ENCODE measurements around the gene DOK7. TPM values are rescaled to one million over a fixed set of nuclear protein-coding genes. Genes with fewer than 3 reads are reported as not detected.

The DOK7 gene
- total and polyA plus RNA-seq, 2 experiments from 2014 or later = 0.23 to 1.8 TPM

DNA sequence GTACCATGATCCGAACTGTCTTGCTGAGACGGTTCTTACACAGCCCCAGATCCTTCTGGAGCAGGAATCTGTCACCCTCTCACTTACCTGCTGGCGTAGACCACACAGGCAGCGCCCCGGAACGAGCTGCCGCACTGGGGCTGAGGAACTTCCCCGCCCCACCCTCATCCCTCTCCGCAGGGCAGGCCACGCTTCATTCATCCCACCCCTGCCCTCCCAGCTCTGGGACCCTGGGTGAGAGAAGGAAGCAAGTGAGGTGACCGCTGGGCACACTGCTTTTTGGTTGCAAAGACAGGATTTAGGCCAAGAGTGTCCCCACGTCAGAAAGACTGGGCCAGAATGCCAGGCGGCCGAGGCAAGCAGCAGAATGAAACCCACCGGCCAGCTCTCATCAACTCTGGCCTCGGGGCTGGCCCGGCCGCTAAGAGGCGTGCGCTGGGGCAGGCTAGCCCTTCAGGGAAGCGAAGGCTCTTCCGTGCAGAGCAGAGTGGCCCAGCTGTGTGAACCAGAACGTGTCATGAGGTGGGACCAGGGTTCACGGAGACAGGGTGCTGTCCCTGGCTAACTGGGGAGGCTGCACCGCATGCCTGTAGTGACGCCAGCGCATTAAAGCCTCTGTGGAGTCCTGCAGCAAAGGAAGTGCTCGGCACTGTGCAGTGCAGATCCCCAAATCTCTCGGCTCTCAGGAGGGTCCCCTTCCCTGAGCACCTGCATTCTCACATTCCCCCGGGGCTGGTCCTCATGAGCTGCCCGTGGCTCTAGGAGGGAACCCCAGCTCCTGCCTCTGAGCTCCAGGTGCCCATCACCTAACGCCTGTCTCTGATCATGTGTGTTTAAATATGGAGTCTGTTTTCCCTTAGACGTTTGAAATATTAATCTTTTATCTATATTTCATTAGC is 62.7 kb downstream of the DOK7 start:
- Histone ChIP-seq H3K27ac (no peak overlapping the region), H3K4me2 (no peak overlapping the region), H3K36me3 (replicated peaks; ENCODE audit: insufficient read depth, low read depth) (no peaks in the 10 kb centered on the region), H3K4me3 (no peak overlapping the region), H2AFZ (no peak overlapping the region), H3K4me1 (ENCODE audit: insufficient read depth) (peaks cover 5% of the 10 kb centered on the region), H3K9me2 (replicated peaks; ENCODE audit: insufficient read depth) (no peaks in the 10 kb centered on the region), H3K9me3 (ENCODE audit: low read depth) (no peaks in the 10 kb centered on the region), H4K20me1 (ENCODE audit: insufficient read depth, poor library complexity, severe bottlenecking) (peaks cover 46% of the 10 kb centered on the region), H3K27me3 (no peaks in the 10 kb centered on the region), H3K79me2 (peaks cover 49% of the 10 kb centered on the region)
- DNase-seq (ENCODE audit: low spot score) = no peak
- TF ChIP-seq EZH2phosphoT487 (IDR thresholded peaks at IDR 0.05; ENCODE audit: low read depth, severe bottlenecking, unreplicated experiment) (no peak), EZH2 (IDR thresholded peaks at IDR 0.05; ENCODE audit: borderline replicate concordance) (no peak)
- TF ChIP-seq, protein P1, sequence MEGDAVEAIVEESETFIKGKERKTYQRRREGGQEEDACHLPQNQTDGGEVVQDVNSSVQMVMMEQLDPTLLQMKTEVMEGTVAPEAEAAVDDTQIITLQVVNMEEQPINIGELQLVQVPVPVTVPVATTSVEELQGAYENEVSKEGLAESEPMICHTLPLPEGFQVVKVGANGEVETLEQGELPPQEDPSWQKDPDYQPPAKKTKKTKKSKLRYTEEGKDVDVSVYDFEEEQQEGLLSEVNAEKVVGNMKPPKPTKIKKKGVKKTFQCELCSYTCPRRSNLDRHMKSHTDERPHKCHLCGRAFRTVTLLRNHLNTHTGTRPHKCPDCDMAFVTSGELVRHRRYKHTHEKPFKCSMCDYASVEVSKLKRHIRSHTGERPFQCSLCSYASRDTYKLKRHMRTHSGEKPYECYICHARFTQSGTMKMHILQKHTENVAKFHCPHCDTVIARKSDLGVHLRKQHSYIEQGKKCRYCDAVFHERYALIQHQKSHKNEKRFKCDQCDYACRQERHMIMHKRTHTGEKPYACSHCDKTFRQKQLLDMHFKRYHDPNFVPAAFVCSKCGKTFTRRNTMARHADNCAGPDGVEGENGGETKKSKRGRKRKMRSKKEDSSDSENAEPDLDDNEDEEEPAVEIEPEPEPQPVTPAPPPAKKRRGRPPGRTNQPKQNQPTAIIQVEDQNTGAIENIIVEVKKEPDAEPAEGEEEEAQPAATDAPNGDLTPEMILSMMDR (IDR thresholded peaks at IDR 0.05; ENCODE audit: poor library complexity) = no peak
- 93% methylated on average over 31 of the region's 33 CpGs for WGBS (ENCODE audit: low lambda C conversion rate, missing lambda C conversion rate)

DNA sequence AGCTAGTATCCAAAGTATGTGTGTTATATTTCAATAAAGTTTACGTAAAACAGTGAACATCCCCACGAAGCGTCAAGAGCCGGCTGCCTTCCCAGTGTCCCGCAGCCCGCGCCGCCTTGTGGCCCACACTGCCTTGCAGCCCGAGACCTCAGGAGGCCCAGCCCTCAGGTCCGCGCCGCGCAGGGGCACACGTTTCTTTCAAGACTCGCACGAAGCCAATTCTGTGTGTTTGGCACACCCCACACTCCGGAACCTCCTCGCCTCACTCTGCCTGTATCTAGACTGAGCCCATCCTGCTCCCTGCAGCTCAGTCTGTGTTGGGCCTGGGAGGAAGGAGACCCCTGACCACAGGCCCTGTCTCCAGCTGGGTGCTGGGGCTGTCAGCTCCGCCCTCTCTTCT is 63.4 kb downstream of the DOK7 start:
- TF ChIP-seq EZH2phosphoT487 (IDR thresholded peaks at IDR 0.05; ENCODE audit: low read depth, severe bottlenecking, unreplicated experiment) = no peak
- no peak for TF ChIP-seq EZH2 (IDR thresholded peaks at IDR 0.05; ENCODE audit: borderline replicate concordance)
- TF ChIP-seq, protein P1 (IDR thresholded peaks at IDR 0.05; ENCODE audit: poor library complexity) = no peak
- peaks cover 53% of the 10 kb centered on the region for H4K20me1 ChIP-seq (ENCODE audit: insufficient read depth, poor library complexity, severe bottlenecking)
- no peak overlapping the region for H3K4me2 ChIP-seq
- H3K4me3 ChIP-seq = no peak overlapping the region
- H3K9me3 ChIP-seq (ENCODE audit: low read depth) = no peaks in the 10 kb centered on the region
- peaks cover 55% of the 10 kb centered on the region for H3K79me2 ChIP-seq
- H2AFZ ChIP-seq = no peak overlapping the region
- H3K27ac ChIP-seq = no peak overlapping the region
- 93% methylated on average over 19 of the region's 19 CpGs for WGBS (ENCODE audit: low lambda C conversion rate, missing lambda C conversion rate)
- H3K36me3 ChIP-seq (replicated peaks; ENCODE audit: insufficient read depth, low read depth) = no peaks in the 10 kb centered on the region
- no peak for DNase-seq (ENCODE audit: low spot score)
- H3K9me2 ChIP-seq (replicated peaks; ENCODE audit: insufficient read depth) = no peaks in the 10 kb centered on the region
- peaks cover 9% of the 10 kb centered on the region for H3K4me1 ChIP-seq (ENCODE audit: insufficient read depth)
- no peaks in the 10 kb centered on the region for H3K27me3 ChIP-seq

DNA sequence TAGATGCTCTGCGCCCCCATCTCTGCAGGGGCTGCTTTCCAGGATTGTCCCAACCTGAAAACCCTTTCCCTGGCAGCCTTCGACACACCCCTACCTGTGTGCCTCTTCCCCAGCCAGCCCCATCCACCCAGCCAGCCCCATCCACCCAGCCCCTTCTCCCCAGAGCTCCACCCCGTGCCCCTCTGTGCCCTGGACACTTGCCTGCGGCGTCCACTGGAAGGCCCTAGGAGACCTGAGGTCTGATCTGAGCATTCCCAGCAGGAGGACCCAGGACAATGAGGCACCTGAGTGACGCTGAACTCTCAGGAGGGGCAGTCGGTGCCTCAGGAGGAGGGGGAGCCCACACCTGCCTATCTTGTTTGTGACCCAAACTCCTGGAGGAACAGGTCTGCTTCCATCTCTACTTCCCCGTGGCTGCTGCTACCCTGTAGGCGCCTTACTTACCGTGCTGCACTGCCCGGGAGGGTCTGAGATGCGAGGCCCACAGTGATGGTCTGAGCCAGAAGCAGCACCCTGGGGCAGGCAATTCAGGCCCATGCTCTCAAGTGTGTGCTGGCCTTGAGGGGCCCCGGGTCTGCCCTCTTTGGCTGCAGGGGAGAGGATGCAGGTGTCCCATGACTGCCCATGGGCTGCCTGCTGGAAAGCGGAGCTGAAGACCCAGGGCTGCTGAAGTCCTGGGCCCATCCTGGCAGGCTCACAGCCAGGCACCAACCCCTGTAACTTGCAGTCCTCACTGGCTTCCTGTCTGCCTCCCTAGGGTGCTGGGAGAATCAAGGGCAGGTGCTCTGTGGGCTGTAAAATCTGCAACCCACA is 64.2 kb downstream of the DOK7 start:
- Histone ChIP-seq H3K36me3 (replicated peaks; ENCODE audit: insufficient read depth, low read depth) (no peaks in the 10 kb centered on the region), H3K4me1 (ENCODE audit: insufficient read depth) (peaks cover 9% of the 10 kb centered on the region), H3K4me2 (no peak overlapping the region), H3K9me3 (ENCODE audit: low read depth) (no peaks in the 10 kb centered on the region), H2AFZ (no peak overlapping the region), H3K27me3 (no peaks in the 10 kb centered on the region), H4K20me1 (ENCODE audit: insufficient read depth, poor library complexity, severe bottlenecking) (peaks cover 55% of the 10 kb centered on the region), H3K4me3 (no peak overlapping the region), H3K9me2 (replicated peaks; ENCODE audit: insufficient read depth) (no peaks in the 10 kb centered on the region), H3K79me2 (peaks cover 62% of the 10 kb centered on the region), H3K27ac (no peak overlapping the region)
- TF ChIP-seq EZH2 (IDR thresholded peaks at IDR 0.05; ENCODE audit: borderline replicate concordance) = no peak
- no peak for DNase-seq (ENCODE audit: low spot score)
- WGBS (ENCODE audit: low lambda C conversion rate, missing lambda C conversion rate) = 95% methylated on average over 14 of the region's 14 CpGs

Data from hepatocyte (in vitro differentiated cells).